Sigmoid colon (tissue), 4 donors: ENCODE data around the gene MCOLN1.

Source experiments
- CTCF ChIP-seq, 4 experiments: fragments of 450-650 bp in 3 of 4; fragments of 200-600 bp in 1 of 4; IDR thresholded peaks; one replicate each; pipeline ENCODE4 v1.5.1; 2016 to 2019; ENCODE audit warnings: antibody characterized with exemption in 4 of 4, mild to moderate bottlenecking in 3 of 4, moderate library complexity in 2 of 4
- EP300 ChIP-seq, 4 donors: sonication (generic); formaldehyde crosslinking; IDR thresholded peaks; one replicate each; pipeline ENCODE4 v1.6.1; 2017; ENCODE audit warnings: antibody characterized with exemption in 4 of 4
- POLR2AphosphoS5 ChIP-seq, 4 donors: sonication (generic); formaldehyde crosslinking; IDR thresholded peaks; one replicate each; pipeline ENCODE4 v1.6.1; 2017; ENCODE audit warnings: antibody characterized with exemption in 4 of 4

- no peak for TF ChIP-seq EP300 (IDR thresholded peaks at IDR 0.05)
- no peak for TF ChIP-seq CTCF (IDR thresholded peaks at IDR 0.05)
- TF ChIP-seq POLR2AphosphoS5 (IDR thresholded peaks at IDR 0.05), result no peak
Observed at GRCh38 chr19:7492558-7492957, 29.9 kb upstream of the MCOLN1 start.
